KOPT-K1 (cell line): Measurements from ENCODE around the gene DYNC1H1.
A peak's percentile ranks its signal among the peaks of the same experiment; 100 is the strongest.

Source experiments
- H3K27ac ChIP-seq: fragments of 200-600 bp; sonication (generic); 2 replicates; pipeline ENCODE4 v1.5.1; 2016; ENCODE audit warnings: antibody characterized with exemption, mild to moderate bottlenecking, low read depth, low read length; ENCODE audit not compliant: poor library complexity, severe bottlenecking
- H3K36me3 ChIP-seq: fragments of 200-600 bp; sonication (generic); 2 replicates; pipeline ENCODE4 v1.5.1; 2017; ENCODE audit warnings: antibody characterized with exemption, mild to moderate bottlenecking, low read length, moderate library complexity; ENCODE audit not compliant: insufficient read depth
- H3K9me3 ChIP-seq: fragments of 200-600 bp; sonication (generic); 2 replicates; pipeline ENCODE4 v1.5.1; 2017; ENCODE audit warnings: antibody characterized with exemption, low read length, mild to moderate bottlenecking; ENCODE audit not compliant: insufficient read depth, poor library complexity, severe bottlenecking

Gene DYNC1H1

DNA sequence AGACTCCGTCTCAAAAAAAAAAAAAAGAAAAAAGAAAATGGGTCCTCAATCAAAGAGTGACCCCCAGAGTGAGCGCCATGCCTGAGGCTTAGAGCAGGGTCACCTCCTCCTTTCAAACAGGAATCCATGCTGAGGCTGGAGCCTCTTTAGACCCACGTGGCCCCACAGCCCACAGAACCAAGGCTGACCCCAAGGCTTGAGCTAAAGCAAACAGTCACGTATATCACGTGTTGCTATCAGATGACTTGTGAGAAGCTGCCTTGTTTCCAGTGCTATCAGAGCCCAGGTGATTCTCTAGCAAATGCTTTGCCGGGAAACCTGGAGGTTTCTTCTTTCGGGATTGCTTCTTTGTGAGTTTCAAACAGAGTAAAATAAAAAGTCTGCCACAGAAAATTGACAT, 31.7 kb upstream of the DYNC1H1 start:
- H3K36me3 ChIP-seq = peaks cover 12% of the 10 kb centered on the region; the same call in 1 of the 2 replicates
- H3K27ac ChIP-seq = no peak overlapping the region
- no peaks in the 10 kb centered on the region for H3K9me3 ChIP-seq

- Histone ChIP-seq H3K9me3 (no peaks in the 10 kb centered on the region), H3K36me3 (peaks cover 12% of the 10 kb centered on the region; the same call in 1 of the 2 replicates)
Measured at GRCh38 chr14:101933209-101933608, 31.2 kb upstream of the DYNC1H1 start.

DNA sequence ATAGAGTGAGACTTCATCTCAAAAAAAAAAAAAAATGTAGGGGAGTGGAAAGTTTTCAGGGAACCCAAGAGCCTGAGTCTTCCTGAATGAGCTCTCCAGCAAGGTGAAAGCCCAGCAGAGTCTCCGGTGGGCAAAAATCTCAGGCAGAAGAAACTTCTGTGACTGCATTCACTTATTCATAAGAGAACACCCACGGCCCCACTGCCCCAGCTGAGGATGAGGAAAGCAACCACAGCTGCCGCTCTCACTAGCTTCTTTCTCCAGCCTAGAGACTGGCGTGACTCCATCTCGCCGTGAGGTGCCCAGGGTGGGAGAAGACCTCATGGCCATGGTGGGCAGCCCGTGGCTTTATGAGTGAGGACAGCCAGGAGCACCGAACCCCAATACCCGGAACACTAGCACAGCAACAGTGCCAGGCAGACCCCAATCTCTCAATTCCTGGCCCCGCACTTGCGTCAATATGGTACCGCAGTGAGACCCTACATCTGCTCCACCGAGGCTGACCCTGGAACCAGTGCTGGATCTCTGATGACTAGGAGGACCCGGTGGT, 29.7 kb upstream of the DYNC1H1 start:
- no peaks in the 10 kb centered on the region for H3K36me3 ChIP-seq
- no peak overlapping the region for H3K27ac ChIP-seq
- H3K9me3 ChIP-seq = no peaks in the 10 kb centered on the region

More at GRCh38 chr14:101933209-101933608, 31.2 kb upstream of the DYNC1H1 start:
- H3K27ac ChIP-seq = no peak overlapping the region

DNA sequence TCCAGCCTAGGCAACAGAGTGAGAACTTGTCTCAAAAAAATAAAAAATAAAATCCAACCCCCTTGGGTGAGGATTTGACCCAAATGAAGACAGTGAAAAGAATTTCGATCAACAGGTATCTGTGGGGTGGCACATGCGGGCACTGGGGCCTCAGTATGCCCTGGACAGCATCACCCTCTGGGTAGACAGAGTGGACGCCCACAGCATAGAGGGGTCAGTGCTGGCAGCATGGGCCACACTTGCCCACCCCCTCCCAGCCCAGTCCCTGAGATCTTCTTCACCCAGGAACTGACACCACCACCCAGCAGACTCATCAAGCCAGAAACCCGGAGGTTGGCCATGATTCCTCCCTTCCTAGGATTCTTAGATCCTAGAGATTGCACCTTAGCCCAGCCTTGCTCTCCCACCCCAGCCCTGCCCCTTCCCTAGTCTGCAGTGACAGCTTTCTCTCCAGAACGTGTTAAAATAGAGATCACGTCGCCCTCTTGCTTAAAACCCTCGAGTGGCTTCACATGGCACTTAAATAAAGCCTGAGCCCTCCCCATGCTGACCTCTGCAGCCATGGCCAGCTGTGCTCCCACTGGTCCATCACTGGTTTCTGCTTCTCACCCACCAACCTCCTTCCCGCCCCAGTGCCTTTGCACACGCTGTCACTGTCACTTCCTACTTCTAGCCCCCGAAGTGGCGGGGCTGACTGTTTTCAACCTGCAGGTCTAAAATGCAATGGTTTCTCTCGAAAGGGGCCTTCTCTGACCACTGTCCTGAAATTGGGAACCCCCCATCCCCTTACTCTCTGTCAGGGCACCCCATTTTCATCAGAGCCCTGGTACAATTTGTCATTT, 26.2 kb upstream of the DYNC1H1 start:
- Histone ChIP-seq H3K9me3 (no peaks in the 10 kb centered on the region), H3K36me3 (no peaks in the 10 kb centered on the region), H3K27ac (no peak overlapping the region)

- Histone ChIP-seq H3K27ac (no peak overlapping the region), H3K36me3 (no peaks in the 10 kb centered on the region), H3K9me3 (no peaks in the 10 kb centered on the region)
Measured at GRCh38 chr14:101939646-101940170, 24.7 kb upstream of the DYNC1H1 start.

GRCh38 chr14:101944451-101944850, 19.9 kb upstream of the DYNC1H1 start:
- no peaks in the 10 kb centered on the region for H3K9me3 ChIP-seq

DNA sequence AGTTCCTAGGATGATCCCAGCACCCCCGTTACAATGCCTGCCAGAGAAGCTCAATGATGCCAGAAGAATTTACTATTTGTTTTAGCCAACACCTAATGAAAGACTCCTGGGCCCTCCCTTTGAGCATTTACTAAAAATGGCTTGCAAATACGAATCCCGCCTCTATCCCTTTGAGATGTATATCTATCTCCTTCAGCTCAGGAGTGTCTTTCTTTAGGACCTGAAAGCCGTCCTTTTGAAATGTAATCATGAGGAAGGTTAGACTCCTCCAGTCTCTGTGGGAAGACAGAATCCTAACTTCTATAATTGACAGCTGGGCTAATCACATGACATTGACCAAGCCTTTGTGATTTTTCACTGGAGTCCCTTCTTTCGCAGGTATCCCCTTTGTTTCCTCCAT, 19.2 kb upstream of the DYNC1H1 start:
- no peaks in the 10 kb centered on the region for H3K9me3 ChIP-seq
- H3K27ac ChIP-seq = no peak overlapping the region
- no peaks in the 10 kb centered on the region for H3K36me3 ChIP-seq

More at GRCh38 chr14:101944451-101944850, 19.9 kb upstream of the DYNC1H1 start:
- H3K27ac ChIP-seq = no peak overlapping the region
- no peaks in the 10 kb centered on the region for H3K36me3 ChIP-seq

GRCh38 chr14:101947577-101947903, 16.8 kb upstream of the DYNC1H1 start:
- Histone ChIP-seq H3K27ac (peak overlapping the region; percentile 78), H3K36me3 (no peaks in the 10 kb centered on the region), H3K9me3 (no peaks in the 10 kb centered on the region)

- Histone ChIP-seq H3K36me3 (no peaks in the 10 kb centered on the region), H3K9me3 (no peaks in the 10 kb centered on the region), H3K27ac (peak overlapping the region; percentile 78)
Measured at GRCh38 chr14:101947904-101948665, 16.3 kb upstream of the DYNC1H1 start.

GRCh38 chr14:101948666-101949216, 15.6 kb upstream of the DYNC1H1 start:
- Histone ChIP-seq H3K27ac (peak overlapping the region; percentile 78), H3K9me3 (no peaks in the 10 kb centered on the region), H3K36me3 (no peaks in the 10 kb centered on the region)

DNA sequence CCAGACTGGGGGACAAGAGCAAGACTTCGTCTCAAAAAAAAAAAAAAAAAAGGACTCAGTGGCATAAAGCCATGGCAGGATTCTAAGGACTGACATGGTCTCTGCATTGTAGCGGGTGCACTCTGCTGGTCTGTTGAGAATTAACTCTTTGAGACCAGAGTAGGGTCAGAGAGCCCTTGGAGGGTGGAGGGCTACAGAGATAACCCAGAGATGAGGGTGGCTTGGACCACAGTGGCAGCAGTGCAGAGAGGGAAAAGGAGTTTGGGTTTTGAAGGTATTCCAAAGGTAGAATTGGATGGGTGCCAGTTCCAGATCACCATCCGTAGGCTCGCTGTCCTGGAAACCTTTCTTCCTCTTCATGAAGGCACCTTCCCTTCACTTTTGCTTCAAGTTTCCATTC, 14.3 kb upstream of the DYNC1H1 start:
- Histone ChIP-seq H3K27ac (no peak overlapping the region), H3K9me3 (no peaks in the 10 kb centered on the region), H3K36me3 (no peaks in the 10 kb centered on the region)

DNA sequence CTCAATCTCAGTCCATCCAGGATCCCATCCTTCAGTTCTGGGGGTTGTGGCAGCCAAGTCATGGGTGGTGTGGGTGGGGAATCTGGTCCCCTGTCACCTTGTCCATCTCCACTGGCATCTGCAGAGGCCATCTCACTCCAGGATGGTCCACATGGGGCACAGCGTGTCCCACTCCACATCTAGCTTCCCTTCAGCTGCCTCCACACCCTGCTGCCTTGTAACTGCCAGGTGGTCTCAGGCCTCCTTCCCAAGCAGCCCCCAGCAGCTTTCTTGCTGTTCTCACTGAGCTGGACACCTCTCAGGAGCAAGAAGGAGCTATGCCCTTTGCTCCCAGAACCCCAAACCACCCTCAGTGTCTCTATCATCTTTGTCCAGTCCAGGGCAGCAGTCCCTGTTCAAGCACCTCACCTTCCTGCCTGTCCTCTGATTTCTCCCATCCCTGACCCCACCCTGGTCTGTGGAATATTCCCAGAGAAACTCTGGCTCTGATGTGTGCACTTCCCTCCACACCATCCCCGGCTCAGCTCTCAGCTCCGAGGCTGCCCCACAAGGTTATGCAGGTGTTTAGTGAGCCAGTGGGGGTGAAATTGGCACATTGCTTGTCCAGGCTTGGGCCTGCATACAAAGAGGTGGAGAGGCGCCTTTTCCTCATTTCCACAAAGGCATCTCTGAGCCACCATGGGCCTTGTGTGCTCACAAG, 13.7 kb upstream of the DYNC1H1 start:
- H3K27ac ChIP-seq = no peak overlapping the region
- no peaks in the 10 kb centered on the region for H3K36me3 ChIP-seq
- H3K9me3 ChIP-seq = no peaks in the 10 kb centered on the region

DNA sequence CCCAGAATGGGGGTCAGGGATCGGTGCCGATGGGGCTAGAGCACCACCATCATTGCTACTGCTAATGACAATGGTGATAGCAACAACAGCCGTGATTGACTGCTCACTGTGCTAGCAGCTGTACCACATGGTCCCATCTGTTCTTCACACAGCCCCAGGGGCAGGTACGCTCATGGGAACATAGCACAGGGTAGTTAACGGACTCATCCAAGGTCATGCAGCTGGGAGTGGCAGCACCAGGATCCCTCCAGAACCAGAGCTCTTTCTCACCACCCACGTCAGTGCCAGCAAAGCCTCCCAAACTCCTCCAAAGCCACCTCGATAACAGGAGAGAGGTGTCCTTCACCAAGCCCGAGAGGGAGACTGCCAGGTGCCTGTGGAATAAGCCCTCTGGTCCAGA, 11.2 kb upstream of the DYNC1H1 start:
- Histone ChIP-seq H3K36me3 (no peaks in the 10 kb centered on the region), H3K27ac (no peak overlapping the region), H3K9me3 (no peaks in the 10 kb centered on the region)

DNA sequence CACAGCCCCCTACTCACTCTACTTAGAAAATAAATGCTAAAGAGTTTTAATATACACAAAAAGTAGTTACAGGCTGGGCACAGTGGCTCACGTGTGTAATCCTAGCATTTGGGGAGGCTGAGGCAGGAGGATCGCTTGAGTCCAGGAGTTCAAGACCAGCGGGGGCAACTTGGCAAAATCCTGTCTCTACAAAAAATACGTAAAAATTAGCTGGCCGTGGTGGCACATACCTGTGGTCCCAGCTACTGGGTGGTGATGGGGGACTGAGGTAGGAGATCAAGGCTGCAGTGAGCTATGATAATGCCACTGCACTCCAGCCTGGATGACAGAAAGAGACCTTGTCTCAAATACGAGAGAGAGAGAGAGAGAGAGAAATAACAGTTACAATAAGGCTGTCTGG, 9.9 kb upstream of the DYNC1H1 start:
- H3K9me3 ChIP-seq = no peaks in the 10 kb centered on the region
- H3K36me3 ChIP-seq = no peaks in the 10 kb centered on the region
- H3K27ac ChIP-seq = no peak overlapping the region
